H1 (cell line): ENCODE measurements around the gene SPTBN4. TPM values are rescaled to one million over a fixed set of nuclear protein-coding genes. Genes with fewer than 3 reads are reported as not detected.

ENCODE experiments used
- ATF3 ChIP-seq: IDR thresholded peaks from 2 replicates; pipeline ENCODE4 v1.6.1; 2011; ENCODE audit warnings: low read depth, mild to moderate bottlenecking, low read length; ENCODE audit not compliant: insufficient read depth
- BRCA1 ChIP-seq: IDR thresholded peaks from 2 replicates; pipeline ENCODE4 v1.6.1; 2012; ENCODE audit warnings: low read depth, low read length, improper control_type of control experiment
- CBX5 ChIP-seq: fragments of 300-800, 300-1000 bp; sonication (generic); IDR thresholded peaks from 2 replicates; pipeline ENCODE4 v1.7.1; 2016; ENCODE audit warnings: antibody characterized with exemption, low read length, low read depth
- CEBPB ChIP-seq: IDR thresholded peaks from 2 replicates; pipeline ENCODE4 v1.6.1; 2012; ENCODE audit warnings: low read depth, low read length
- CHD2 ChIP-seq: IDR thresholded peaks from 2 replicates; pipeline ENCODE4 v1.6.1; 2012; ENCODE audit warnings: low read length, improper control_type of control experiment
- E2F6 ChIP-seq: IDR thresholded peaks from 2 replicates; pipeline ENCODE4 v1.6.1; 2012; ENCODE audit warnings: inconsistent platforms
- EP300 ChIP-seq, 2 experiments: IDR thresholded peaks; 1 replicate in 1 of 2; 2 replicates in 1 of 2; pipeline ENCODE4 v1.6.1; 2011 to 2012; ENCODE audit warnings: low read depth in 2 of 2, low read length in 2 of 2, mild to moderate bottlenecking in 2 of 2, borderline replicate concordance in 1 of 2, inconsistent platforms in 1 of 2, moderate library complexity in 1 of 2
- GABPA ChIP-seq: IDR thresholded peaks from 2 replicates; pipeline ENCODE4 v1.6.1; 2011; ENCODE audit warnings: mild to moderate bottlenecking, low read length, moderate library complexity, borderline replicate concordance; ENCODE audit not compliant: insufficient read depth
- HDAC6 ChIP-seq: IDR thresholded peaks from one replicate; pipeline ENCODE4 v1.7.1; 2012; ENCODE audit warnings: low read depth, mild to moderate bottlenecking, inconsistent platforms, low read length, moderate library complexity
- JUN ChIP-seq: IDR thresholded peaks from 2 replicates; pipeline ENCODE4 v1.6.1; 2011; ENCODE audit warnings: low read depth, mild to moderate bottlenecking, improper control_type of control experiment, low read length
- KDM1A ChIP-seq: fragments of 200-600, 300-600 bp; sonication (generic); IDR thresholded peaks from 2 replicates; pipeline ENCODE4 v1.7.1; 2016; ENCODE audit warnings: mild to moderate bottlenecking, low read length, borderline replicate concordance
- KDM5A ChIP-seq: fragments of 200-600 bp; IDR thresholded peaks from 2 replicates; pipeline ENCODE4 v1.7.1; 2012; ENCODE audit warnings: mild to moderate bottlenecking, low read length, inconsistent platforms, mixed read lengths
- MAFK ChIP-seq: IDR thresholded peaks from 2 replicates; pipeline ENCODE4 v1.6.1; 2012; ENCODE audit warnings: low read depth, mild to moderate bottlenecking, improper control_type of control experiment, low read length
- NANOG ChIP-seq: IDR thresholded peaks from 2 replicates; pipeline ENCODE4 v1.6.1; 2011; ENCODE audit warnings: low read length, low read depth, mild to moderate bottlenecking, inconsistent platforms; ENCODE audit not compliant: insufficient read depth, poor library complexity, severe bottlenecking
- PHF8 ChIP-seq: fragments of 200-600 bp; sonication (generic); conservative IDR thresholded peaks from 2 replicates; pipeline ENCODE4 v1.7.1; 2012; ENCODE audit warnings: low read depth, mild to moderate bottlenecking, inconsistent platforms, low read length, moderate library complexity
- POLR2AphosphoS5 ChIP-seq: IDR thresholded peaks from 2 replicates; pipeline ENCODE4 v1.6.1; 2011; ENCODE audit warnings: low read depth, low read length
- POU5F1 ChIP-seq: IDR thresholded peaks from 2 replicates; pipeline ENCODE4 v1.6.1; 2011; ENCODE audit warnings: low read depth, mild to moderate bottlenecking, low read length, moderate library complexity
- RFX5 ChIP-seq: IDR thresholded peaks from 2 replicates; pipeline ENCODE4 v1.6.1; 2011; ENCODE audit warnings: low read depth, low read length, improper control_type of control experiment, borderline replicate concordance
- RXRA ChIP-seq: IDR thresholded peaks from 2 replicates; pipeline ENCODE4 v1.6.1; 2011; ENCODE audit warnings: low read depth, mild to moderate bottlenecking, low read length, moderate library complexity; ENCODE audit not compliant: insufficient read depth
- SIX5 ChIP-seq: IDR thresholded peaks from 2 replicates; pipeline ENCODE4 v1.6.1; 2011; ENCODE audit warnings: mild to moderate bottlenecking, low read depth, low read length
- SP2 ChIP-seq: IDR thresholded peaks from 2 replicates; pipeline ENCODE4 v1.6.1; 2012; ENCODE audit warnings: mild to moderate bottlenecking, low read length, inconsistent platforms
- YY1 ChIP-seq: IDR thresholded peaks from 2 replicates; pipeline ENCODE4 v1.6.1; 2011; ENCODE audit warnings: low read depth, mild to moderate bottlenecking, low read length
- ZNF274 ChIP-seq: IDR thresholded peaks from 2 replicates; pipeline ENCODE4 v1.7.0; 2012; ENCODE audit warnings: low read length, borderline replicate concordance; ENCODE audit errors: extremely low read depth
- polyA plus RNA-seq, 7 experiments: library from polyadenylated mRNA; depleted of rRNA in 3 of 7; stranded (reverse) in 5 of 7; unstranded in 2 of 7; fragments of >200 nt in 5 of 7; fragments of 200-250 nt in 2 of 7; gene quantifications; 1 replicate in 5 of 7; 2 replicates in 1 of 7; 4 replicates in 1 of 7; pipeline versions ENCODE4 v1.2.1 to v1.2.3, GENCODE V29; 2011 to 2013; ENCODE audit warnings: missing spikeins in 2 of 7, mixed read lengths in 2 of 7
- total RNA-seq: library from RNA; stranded (reverse); fragmentation: NEBNext Ultra II Directional; extraction: Animal tissue kit (Norgen Biotek cat#: 25700); gene quantifications from 2 replicates; pipeline ENCODE4 v1.2.1, GENCODE V29; 2021

SPTBN4 gene
- total and polyA plus RNA-seq, 2 of the 8 experiments (the other 6 are each of a cell fraction or from before 2014, with no cell fraction given): 1.9 to 3.0 TPM

- TF ChIP-seq CBX5: no peak
- no peak for TF ChIP-seq MAFK
- no peak for TF ChIP-seq POU5F1
- no peak for TF ChIP-seq BRCA1
- no peak for TF ChIP-seq POLR2AphosphoS5
- TF ChIP-seq KDM1A: peak; percentile 77
- TF ChIP-seq HDAC6: no peak
- 0 out of 2 replicates have a peak, but pooled peaks have one; percentile 26 for TF ChIP-seq PHF8
- no peak for TF ChIP-seq EP300 (IDR thresholded peaks at IDR 0.05; ENCODE audit: borderline replicate concordance in 1 of 2, low read depth in 2 of 2, low read length in 2 of 2)
- no peak for TF ChIP-seq KDM5A
- TF ChIP-seq E2F6: peak; percentile 95
- TF ChIP-seq SIX5: no peak
- no peak for TF ChIP-seq ATF3
- no peak for TF ChIP-seq RFX5
- no peak for TF ChIP-seq SP2
- 0 out of 2 replicates have a peak, but pooled peaks have one; percentile 8 for TF ChIP-seq GABPA
- no peak for TF ChIP-seq RXRA
- TF ChIP-seq CEBPB: no peak
- no peak for TF ChIP-seq NANOG
- TF ChIP-seq CHD2: no peak
- TF ChIP-seq YY1: no peak
- no peak for TF ChIP-seq ZNF274
- no peak for TF ChIP-seq JUN
Measured at GRCh38 chr19:40519352-40520322, 52.8 kb downstream of the SPTBN4 start (continued).
